NCI-H2171 treated with DMSO at 0.1 percent for 48 hours (cell line): ENCODE measurements around the gene MKX.
"Not testable (repeated sequence)": the region's sequence is repeated elsewhere in the genome, so short reads cannot be mapped to it uniquely, and the experiment has no call there.

Experiments
- DNase-seq: peaks from one replicate; lab custom pipeline; 2025; lab: John Stamatoyannopoulos, UW

The MKX gene

DNA sequence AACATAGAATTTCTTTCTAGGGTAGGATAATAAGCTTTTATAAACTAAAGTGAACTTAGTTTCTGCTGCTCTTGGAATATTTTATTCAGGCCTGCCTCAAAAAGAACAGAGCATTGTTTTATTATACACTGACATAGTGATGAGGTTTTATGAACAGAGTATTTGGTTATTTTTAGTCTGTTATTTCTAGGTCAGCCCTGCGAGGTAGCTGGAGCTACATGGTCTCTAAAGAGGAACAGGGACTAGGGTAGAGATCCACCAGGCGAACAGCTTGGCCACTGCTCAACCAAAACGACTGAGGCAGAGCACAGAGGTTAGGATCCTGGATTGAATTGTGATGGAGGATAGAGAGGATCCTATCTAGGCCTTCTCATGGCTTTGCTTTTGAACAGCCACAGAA, 53.0 kb downstream of the MKX start:
- DNase-seq: no peak

DNA sequence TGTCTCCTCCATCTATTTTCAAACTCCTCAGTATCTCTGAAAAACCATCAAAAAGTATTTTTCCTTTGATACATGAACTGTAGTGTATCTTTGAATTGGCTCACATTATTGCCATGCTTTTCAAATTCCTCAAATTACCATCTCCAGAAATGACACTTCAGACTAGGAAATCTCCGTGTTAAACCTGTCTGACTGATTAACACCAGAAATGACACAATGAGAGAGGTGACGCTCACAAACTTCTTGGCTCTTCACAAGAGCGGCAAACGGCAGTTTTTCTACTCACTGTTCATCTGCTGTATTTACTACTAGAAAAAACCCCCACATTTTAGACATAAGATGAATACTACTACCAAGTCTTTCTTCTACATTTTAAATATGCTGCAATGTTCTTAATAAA, 56.6 kb downstream of the MKX start:
- DNase-seq: no peak

DNA sequence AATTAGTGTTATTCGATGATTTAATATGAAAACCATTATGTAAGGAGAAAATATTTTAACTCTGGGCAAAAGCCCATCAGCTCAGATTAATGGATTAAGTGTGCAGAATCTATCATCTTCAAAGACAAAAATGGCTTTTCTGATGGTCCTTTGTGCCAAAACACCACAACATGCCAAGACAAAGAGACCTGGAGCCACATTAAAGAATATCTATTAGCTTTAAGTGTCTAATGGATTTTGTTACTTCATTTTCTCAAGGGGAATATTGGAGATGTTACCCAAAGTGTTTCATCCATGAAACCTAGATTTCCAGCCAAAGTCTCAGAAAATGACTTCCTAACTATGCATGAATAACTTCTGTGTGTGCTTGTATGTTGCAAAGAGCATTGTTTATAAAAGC, 57.3 kb downstream of the MKX start:
- no peak for DNase-seq

DNA sequence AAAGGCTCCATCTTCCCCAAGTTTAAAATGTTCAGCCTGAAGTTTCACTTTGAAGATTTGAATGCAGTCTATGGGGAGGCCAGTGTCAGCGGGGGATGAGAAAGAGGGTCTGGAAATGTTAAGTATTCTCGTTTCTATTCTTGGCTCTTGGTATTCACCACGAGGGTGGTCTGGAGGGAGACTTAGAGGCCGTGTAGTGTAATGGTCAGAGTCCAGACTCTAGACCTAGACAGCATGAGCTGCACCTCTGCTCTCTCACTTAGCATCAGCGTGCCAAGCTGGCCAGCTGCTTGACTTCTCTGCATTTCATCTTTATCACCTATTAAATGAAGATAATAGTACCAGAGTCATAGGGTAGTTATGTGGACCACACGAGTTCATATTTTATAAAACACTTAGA, 57.9 kb downstream of the MKX start:
- DNase-seq: no peak

DNA sequence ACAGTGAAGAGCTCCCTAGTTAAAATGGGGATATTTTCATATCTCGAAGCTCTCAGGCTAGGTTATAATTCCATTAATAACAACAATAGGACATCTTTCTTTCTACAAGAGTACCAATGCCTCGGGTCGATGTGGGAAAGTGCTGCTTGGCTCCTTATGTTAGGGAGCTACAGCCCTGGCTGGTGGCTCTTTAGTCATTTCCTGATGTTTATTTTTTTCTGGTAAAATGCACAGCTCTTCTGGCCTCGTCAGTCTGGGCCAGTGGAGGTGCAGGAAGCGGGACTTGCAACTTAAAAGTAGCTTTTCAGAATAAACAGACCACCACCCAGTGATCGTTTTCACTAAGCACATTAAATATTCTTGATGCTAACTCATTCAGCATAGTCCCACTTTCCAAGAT, 58.3 kb downstream of the MKX start:
- DNase-seq: no peak

DNA sequence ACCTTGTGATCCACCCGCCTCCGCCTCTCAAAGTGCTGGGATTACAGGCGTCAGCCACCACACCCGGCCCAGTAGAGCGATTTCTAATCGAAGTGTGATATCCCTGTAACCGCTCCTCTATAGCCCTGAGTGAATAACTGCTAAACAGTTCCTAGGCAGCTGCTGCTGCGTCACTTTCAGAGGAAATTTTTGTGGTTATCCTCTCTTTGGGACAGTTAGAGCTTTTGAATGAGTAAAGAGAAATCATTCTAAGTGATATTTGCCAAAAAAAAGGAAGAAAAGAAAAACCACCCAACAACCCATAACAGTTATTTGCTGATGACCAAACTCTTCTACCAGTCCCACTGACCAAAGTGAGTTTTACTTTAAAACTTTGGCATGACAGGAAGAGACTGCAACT, 59.9 kb downstream of the MKX start:
- no peak for DNase-seq

DNA sequence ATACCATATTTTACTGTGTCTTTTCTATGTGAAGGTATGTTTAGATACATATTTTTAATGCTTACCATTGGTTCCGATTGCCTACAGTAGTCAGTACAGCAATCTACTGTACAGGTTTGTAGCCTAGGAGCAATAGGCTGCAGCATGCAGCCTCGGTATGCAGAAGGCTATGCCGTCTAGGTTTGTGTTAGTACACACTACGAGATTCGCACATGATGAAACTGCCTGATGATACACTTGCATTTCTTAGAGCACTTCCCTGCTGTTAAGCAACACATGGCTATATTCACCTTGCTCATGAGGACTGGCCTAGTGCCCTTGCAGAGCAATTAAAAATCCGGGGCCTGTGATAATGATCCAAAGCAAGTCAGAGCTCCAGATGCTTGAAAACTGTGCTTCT, 62.4 kb downstream of the MKX start:
- DNase-seq: no peak

DNA sequence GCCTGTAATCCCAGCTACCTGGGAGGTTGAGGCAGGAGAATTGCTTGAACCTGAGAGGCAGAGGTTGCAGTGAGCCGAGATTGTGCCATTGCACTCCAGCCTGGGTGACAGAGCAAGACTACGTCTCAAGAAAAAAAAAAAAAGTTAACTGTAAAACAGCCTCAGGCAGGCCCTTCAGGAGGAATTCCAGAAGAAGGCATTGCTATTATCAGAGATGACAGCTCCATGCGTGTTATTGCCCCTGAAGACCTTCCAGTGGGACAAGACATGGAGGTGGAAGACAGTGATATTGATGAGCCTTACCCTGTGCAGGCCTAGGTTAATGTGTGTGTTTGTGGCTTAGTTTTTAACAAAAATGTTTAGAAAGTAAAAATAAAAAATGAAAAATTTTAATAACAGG, 63.8 kb downstream of the MKX start:
- DNase-seq: not testable (repeated sequence)

DNA sequence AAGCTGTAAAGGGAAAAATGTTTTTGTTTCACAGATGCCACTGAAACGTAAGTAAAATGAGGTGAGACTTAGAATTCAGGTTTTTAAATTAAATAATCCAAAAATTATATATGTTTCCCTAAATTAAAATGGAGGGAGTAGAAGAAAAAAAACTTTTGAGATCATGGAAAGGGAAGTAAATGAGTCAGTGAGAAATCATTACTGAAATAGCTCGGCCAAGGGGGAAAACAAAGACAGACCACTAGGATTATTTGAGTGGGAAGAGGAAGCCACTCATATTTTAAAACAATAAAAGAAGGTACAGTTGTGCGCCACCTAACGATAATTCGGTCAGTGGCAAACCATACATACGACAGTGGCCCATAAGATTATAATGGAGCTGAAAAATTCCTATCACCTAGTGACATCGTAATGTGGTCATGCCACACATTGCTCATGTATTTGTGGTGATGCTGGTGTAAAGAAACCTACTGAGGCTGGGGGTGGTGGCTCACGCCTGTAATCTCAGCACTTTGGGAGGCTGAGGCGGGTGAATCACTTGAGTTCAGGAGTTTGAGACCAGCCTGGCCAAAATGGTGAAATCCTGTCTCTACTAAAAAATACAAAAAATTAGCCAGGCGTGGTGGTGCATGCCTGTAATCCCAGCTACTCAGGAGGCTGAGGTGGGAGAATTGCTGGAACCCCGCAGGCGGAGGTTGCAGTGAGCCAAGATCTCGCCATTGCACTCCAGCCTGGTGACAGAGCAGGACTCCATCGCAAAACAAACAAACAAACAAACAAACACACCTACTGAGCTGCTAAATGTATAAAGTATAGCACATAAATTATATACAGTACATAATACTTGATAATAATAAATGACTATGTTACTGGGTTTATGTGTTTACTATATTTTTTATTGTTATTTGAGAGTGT, 64.7 kb downstream of the MKX start:
- DNase-seq: no peak

DNA sequence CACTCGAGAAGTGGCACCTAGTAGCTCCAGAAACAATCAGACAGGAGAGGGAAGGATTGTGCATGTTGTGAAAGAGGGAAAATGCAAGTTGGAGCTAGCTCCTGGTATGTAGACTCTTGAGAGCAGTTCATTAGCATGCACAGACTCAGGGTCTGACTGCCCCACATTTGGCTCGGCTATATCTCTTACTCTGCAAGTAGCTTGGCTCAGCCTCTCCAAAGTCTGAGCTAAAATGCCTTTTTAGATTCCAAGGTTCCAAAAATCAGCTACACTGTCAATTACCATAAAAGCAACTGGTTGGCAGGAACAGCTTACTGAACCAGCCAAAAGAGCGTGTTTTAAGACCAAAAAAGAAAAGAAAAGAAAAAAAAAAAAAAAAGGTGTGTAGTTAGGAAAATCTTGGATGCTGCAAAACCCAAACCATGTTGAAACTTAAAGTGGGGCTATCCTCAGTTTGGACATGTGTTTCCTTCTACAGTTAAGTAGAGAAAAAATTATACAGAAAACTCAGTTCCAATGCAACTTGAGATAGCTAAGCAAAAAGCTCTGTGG, 65.5 kb downstream of the MKX start:
- DNase-seq: no peak

DNA sequence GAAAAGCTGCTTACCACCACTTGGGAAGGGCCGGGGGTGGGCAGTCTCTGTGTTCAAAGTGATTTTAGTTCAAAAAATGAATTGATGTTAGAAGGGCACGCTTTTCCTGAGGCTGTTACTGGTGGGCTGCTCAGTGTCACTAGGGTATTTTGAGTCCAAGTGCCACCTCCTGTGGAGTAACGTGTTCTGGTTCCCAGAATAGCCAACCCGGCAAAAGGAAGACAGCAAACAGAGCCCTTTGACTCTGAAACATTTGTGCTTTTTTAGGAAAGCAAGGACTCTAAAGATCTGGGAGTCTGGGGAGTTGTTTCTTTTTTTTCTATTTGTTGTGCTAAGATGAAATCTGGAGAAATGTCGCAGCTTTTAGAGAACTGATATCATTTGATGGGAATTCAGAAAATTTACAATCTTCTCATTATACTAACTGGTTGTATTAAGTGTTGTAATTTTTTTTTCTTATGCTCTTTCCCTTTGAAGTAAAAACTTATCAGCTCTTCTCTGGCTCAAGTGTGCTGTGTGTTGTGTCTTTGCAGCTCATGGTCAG, 66.2 kb downstream of the MKX start:
- no peak for DNase-seq

DNA sequence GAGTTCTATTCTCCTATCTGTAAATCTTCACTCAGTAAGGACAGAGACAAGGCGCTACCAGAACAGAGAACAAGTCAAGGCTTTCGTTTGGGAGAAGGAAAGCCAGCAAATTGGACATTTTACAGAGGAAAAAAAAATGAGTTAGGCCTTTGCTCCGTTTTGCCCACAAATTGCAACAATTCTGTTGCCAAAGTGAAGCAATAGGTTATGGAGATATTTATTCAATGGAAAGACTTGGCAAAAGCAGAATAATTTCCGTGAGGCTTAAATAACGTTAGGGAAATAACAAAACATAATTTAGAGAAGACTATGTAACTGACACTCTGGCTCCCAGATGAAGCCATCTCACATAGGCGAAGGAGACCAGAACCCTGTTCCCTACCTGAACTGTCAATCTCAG, 67.5 kb downstream of the MKX start:
- no peak for DNase-seq

DNA sequence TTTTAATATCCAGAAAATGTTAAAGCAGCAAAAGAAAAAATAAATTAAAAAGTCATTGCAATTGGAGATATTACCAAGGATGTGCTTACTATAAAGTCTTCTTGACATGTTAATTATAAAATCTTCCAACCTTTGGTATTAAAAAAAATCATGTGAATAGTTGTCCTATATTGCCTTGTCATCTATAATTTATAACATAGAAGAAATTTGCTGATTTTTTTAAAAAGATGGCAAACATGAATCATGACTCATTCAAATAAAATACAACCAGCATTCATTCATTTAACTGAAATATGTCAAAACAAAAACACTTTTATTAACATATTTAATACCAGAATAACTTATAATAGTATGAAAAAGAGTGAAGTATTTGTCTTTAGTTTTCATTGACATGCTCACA, 72.6 kb downstream of the MKX start:
- no peak for DNase-seq

DNA sequence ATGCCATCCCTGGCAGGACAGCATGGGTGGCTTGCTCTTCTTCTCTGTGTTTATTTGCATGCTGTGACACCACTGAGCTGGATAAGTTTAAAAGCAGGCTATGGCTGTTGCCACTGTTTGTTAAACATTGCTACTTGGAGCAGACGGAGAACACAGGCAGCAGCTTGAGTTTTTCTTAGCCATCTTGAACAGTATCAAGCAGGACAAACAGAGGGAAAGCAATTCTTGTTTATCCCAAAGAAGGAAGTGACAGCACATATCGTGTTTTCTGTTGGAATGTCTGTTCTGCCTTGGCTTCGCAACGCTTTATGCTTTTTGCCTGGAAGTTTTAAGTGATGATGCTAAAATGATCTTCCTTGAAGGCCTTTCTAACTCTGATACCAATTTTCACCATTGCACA, 73.8 kb downstream of the MKX start:
- DNase-seq: no peak

DNA sequence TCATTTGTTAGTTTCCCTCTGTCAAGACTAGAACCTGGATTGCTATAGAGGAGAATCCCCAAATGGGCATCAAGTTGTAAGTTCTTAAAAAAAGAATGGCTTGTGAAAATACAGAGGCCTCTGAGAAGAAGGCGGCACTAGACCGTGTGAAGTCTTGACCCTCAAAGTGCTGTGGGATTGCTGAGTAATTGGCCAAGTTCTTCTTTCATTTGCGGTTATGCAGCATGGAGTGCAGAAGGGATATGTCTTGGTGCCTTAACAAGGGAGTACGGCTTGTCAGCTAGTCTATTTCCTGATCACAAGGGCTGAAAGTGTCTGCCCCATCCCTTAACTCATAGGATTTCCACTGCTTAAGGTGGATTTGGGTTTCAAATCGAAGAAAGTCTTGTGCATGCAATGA, 81.2 kb downstream of the MKX start:
- DNase-seq: no peak

DNA sequence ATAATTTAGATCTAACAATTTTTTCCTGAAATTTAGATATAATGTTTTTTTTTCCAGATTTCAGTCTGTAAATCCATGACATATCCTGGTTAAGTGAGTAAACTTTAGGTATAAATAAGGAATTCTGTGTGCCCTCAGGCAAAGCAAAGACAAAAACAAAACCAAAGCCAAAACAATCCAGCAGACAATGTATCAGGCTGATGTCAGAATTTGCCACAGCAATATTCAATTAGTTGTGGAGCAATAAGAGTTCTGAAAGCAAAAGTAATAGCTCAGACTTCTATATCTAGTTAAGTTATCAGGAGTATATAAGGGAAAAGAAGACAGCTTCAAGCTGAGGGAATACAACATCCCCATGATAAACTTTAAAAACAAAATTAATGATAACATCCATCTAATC, 82.0 kb downstream of the MKX start:
- DNase-seq: no peak

DNA sequence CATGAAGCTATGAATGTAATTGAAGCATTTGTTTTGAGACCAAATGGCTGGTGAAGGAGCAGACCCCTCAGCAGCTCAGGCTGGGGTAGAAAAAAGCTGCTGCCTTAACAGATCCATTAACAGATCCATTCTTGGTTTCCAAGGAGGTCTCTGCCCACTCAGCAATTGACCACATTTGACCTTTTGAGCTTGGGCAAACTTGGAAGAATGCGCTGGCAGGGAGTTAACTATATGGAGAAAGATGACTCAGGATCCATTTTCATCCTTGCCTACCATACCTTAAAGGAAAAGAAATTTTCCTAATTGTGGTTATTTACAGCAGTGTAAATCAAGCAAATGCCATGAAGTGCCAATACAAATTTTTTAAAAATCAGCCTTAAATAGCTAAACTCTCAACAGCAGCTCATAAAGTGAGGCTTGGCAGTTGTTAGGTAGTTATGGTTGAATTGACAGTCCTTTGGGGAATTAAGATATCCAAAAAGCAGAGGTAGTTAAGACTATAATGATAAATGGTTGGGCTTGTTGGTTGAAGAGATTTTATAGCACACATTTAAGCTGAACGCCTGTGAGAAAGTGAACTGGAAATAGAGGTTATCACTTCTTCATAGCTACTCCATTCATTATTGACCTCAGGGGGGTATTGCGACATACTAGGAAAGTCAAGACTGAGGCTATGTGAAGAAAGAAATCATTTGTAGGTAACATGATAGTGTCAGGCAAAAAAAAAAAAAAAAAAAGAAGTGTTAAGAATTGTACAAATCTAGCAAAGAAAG, 83.9 kb downstream of the MKX start:
- no peak for DNase-seq

DNA sequence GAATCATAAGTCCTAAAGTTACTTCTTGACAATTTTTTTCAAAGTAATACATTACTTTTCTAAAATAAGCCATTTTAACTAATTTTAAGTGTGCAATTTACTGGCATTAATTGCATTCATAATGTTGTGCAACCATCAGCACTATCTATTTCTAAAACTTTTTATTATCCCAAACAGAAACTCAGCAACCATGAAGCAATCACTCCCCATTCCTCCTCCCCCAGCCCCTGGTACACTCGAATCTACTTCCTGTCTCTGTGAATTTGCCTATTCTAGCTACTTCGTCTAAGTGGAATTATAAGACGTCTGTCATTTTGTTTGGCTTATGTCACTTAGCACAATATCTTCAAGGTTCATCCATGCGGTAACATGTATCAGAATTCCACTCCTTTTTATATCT, 84.9 kb downstream of the MKX start:
- no peak for DNase-seq

DNA sequence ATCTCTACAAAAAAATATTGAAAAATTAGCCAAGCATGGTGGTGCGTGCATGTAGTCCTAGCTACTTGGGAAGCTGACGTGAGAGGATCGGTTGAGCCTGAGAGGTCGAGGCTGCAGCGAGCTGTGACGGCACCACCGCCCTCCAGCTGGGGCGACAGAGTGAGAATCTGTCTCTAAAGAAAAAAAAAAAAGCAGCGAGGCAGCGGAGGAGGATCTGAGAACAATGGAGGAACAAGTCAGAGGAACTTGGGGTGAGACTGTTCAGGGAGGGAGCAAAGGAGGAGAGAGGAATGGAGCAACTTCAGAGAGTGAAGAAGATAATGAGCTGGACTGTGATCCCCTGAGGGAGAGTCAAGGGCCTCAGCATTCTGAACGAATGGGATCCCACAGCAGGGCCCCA, 85.4 kb downstream of the MKX start:
- DNase-seq: no peak

DNA sequence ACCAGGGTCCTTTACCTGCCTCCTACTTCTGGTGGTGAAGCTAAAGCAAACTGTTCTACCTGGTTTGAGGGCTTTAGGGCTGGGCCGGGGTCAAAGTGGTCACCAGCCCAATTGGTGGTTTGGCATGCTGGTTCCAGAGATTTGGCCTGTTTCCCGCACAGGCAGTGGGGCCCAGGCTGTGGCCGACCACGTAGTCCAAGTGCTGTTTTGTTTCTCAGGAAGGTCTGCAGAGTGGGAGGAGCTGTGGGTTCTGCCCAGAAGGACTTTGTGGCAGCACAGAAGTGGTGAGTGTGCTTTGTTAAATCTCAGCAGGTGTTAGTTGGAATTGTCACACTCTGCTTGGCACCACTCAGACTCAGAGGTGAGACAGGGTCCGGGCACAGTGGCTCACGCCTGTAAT, 85.8 kb downstream of the MKX start:
- DNase-seq: no peak

DNA sequence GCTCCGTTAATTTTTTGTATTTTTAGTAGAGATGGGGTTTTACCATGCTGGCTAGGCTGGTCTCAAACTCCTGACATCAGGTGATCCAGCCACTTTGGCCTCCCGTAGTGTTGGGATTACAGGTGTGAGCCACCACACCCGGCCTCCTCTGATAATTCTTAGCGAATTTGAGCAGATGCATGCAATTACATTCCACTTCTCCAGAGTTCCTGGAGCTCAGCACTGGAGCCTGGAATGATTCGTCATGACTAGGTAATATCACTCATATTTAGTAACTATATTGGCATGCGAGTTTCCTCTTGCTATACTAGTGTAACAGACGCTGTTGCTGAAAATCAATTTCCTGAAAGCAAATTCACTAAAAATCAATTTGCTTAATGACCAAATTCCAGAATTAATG, 86.8 kb downstream of the MKX start:
- no peak for DNase-seq

DNA sequence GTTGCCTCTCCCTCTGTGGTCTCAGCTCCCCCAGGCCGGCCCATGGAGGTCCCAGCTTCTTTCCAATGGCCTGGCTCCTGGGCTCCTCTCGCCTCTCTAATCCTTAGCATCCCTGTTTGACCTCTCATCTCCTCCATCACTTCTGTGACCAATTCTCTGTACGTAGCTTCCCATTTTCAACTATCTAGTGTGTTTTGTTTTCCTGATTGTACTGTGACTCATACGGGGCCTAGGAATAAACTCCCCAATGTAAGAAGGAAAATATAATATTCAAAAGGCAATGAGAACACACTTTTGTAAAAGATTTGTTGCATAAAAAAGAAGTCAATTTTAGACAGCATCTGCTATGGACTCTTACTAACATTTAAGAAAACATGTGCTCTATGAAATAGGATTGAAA, 90.3 kb downstream of the MKX start:
- no peak for DNase-seq

DNA sequence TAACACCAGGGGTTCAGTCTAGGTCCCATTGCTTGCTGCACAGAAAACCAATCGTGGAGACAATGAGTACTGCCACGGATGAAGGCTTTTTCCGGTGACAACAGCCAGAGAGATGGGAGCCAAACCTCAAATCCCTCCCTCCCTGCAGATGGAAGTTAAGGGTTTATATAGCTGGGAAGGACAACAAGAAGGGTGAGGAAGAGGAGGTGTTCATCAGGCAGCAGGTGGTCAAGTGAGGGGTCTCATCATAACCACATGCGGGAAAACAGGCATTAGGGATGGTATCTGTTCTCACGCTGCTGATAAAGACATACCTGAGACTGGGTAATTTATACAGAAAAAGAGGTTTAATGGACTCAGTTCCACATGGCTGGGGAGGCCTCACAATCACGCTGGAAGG, 91.3 kb downstream of the MKX start:
- no peak for DNase-seq
